Neural progenitor cell (in vitro differentiated cells): ENCODE data around the gene ELAVL3. TPM values are rescaled to one million over a fixed set of nuclear protein-coding genes. Genes with fewer than 3 reads are reported as not detected.

Source experiments
- DNase-seq: peaks from one replicate; pipeline ENCODE4 v3.0.0-alpha.2; 2016; ENCODE audit warnings: low spot score
- H2AFZ ChIP-seq: fragments of 200-600 bp; sonication (generic); replicated peaks from 2 replicates; pipeline ENCODE4 v1.6.1; 2016; ENCODE audit warnings: antibody characterized with exemption
- H3F3A ChIP-seq: fragments of 200-600 bp; sonication (generic); 2 replicates; pipeline ENCODE4 v1.6.1; 2016; ENCODE audit warnings: antibody characterized with exemption, low read depth
- H3K27ac ChIP-seq: fragments of 200-600 bp; sonication (generic); 2 replicates; pipeline ENCODE4 v1.5.1; 2016; ENCODE audit warnings: mild to moderate bottlenecking
- H3K27me3 ChIP-seq: fragments of 200-600 bp; sonication (generic); 2 replicates; pipeline ENCODE4 v1.6.1; 2016; ENCODE audit warnings: mild to moderate bottlenecking, moderate library complexity
- H3K36me3 ChIP-seq: fragments of 200-600 bp; sonication (generic); 2 replicates; pipeline ENCODE4 v1.5.1; 2016
- H3K4me1 ChIP-seq: fragments of 200-600 bp; sonication (generic); 2 replicates; pipeline ENCODE4 v1.6.1; 2016; ENCODE audit warnings: mixed run types
- H3K4me2 ChIP-seq: fragments of 200-600 bp; sonication (generic); 2 replicates; pipeline ENCODE4 v1.6.1; 2016
- H3K4me3 ChIP-seq: fragments of 200-600 bp; sonication (generic); 2 replicates; pipeline ENCODE4 v1.5.1; 2016
- H3K79me2 ChIP-seq: fragments of 200-600 bp; sonication (generic); 2 replicates; pipeline ENCODE4 v1.6.1; 2016; ENCODE audit warnings: low read depth
- H3K9ac ChIP-seq: fragments of 200-600 bp; sonication (generic); 2 replicates; pipeline ENCODE4 v1.6.1; 2016
- H3K9me3 ChIP-seq: fragments of 200-600 bp; sonication (generic); 2 replicates; pipeline ENCODE4 v1.5.1; 2016; ENCODE audit warnings: low read depth
- H4K20me1 ChIP-seq: fragments of 200-600 bp; sonication (generic); 2 replicates; pipeline ENCODE4 v1.6.1; 2016; ENCODE audit warnings: low read depth
- H3K27ac Mint-ChIP-seq: 3 replicates; pipeline ENCODE4 v1.8.0; 2021; ENCODE audit warnings: mixed read lengths
- H3K27me3 Mint-ChIP-seq: 2 replicates; pipeline ENCODE4 v1.8.0; 2022; ENCODE audit warnings: low read depth, mild to moderate bottlenecking, inconsistent platforms, moderate library complexity, mixed read lengths; ENCODE audit not compliant: insufficient read depth
- H3K36me3 Mint-ChIP-seq: 3 replicates; pipeline ENCODE4 v1.8.0; 2021; ENCODE audit warnings: mixed read lengths
- H3K4me1 Mint-ChIP-seq: 3 replicates; pipeline ENCODE4 v1.8.0; 2021; ENCODE audit warnings: mixed read lengths
- H3K4me3 Mint-ChIP-seq: 3 replicates; pipeline ENCODE4 v1.8.0; 2021; ENCODE audit warnings: mild to moderate bottlenecking, moderate library complexity, mixed read lengths
- H3K9me3 Mint-ChIP-seq: 3 replicates; pipeline ENCODE4 v1.8.0; 2020; ENCODE audit warnings: mixed read lengths
- EZH2 ChIP-seq: fragments of 200-600 bp; sonication (generic); IDR thresholded peaks from 2 replicates; pipeline ENCODE4 v1.6.1; 2017; ENCODE audit warnings: antibody characterized with exemption, mild to moderate bottlenecking, moderate library complexity
- EZH2phosphoT487 ChIP-seq: fragments of 200-600 bp; sonication (generic); IDR thresholded peaks from 2 replicates; pipeline ENCODE4 v1.6.1; 2017; ENCODE audit warnings: antibody characterized with exemption
- total RNA-seq: library from RNA; depleted of rRNA; stranded (reverse); fragments of >200 nt; gene quantifications from 2 replicates; pipeline ENCODE4 v1.2.3, GENCODE V29; 2015; ENCODE audit warnings: low replicate concordance
- TF ChIP-seq, protein P1 (sequence below): fragments of 200-600 bp; sonication (generic); IDR thresholded peaks from 2 replicates; pipeline ENCODE4 v1.5.1; 2017; ENCODE audit warnings: antibody characterized with exemption, mild to moderate bottlenecking

The ELAVL3 gene
- total RNA-seq, 1 donor from 2014 or later: not detected

- H2AFZ ChIP-seq: no peak overlapping the region
- H3K27me3 ChIP-seq: no peaks in the 10 kb centered on the region
- H3K4me2 ChIP-seq: no peak overlapping the region
- Mint-ChIP-seq H3K4me3 (peak overlapping the region; percentile 30), H3K27ac (no peak overlapping the region), H3K36me3 (peaks cover 10% of the 10 kb centered on the region), H3K27me3 (peaks cover 9% of the 10 kb centered on the region), H3K4me1 (peaks cover 14% of the 10 kb centered on the region), H3K9me3 (no peaks in the 10 kb centered on the region)
- H4K20me1 ChIP-seq: no peaks in the 10 kb centered on the region
- no peak for DNase-seq
- no peaks in the 10 kb centered on the region for H3K4me1 ChIP-seq
- no peak overlapping the region for H3K27ac ChIP-seq
- H3K9me3 ChIP-seq: no peaks in the 10 kb centered on the region
- H3K36me3 ChIP-seq: no peaks in the 10 kb centered on the region
- H3K9ac ChIP-seq: no peak overlapping the region
- H3K4me3 ChIP-seq: no peak overlapping the region
- peaks cover 10% of the 10 kb centered on the region for H3F3A ChIP-seq
- TF ChIP-seq EZH2phosphoT487: no peak
- TF ChIP-seq EZH2: no peak
- TF ChIP-seq, protein P1, sequence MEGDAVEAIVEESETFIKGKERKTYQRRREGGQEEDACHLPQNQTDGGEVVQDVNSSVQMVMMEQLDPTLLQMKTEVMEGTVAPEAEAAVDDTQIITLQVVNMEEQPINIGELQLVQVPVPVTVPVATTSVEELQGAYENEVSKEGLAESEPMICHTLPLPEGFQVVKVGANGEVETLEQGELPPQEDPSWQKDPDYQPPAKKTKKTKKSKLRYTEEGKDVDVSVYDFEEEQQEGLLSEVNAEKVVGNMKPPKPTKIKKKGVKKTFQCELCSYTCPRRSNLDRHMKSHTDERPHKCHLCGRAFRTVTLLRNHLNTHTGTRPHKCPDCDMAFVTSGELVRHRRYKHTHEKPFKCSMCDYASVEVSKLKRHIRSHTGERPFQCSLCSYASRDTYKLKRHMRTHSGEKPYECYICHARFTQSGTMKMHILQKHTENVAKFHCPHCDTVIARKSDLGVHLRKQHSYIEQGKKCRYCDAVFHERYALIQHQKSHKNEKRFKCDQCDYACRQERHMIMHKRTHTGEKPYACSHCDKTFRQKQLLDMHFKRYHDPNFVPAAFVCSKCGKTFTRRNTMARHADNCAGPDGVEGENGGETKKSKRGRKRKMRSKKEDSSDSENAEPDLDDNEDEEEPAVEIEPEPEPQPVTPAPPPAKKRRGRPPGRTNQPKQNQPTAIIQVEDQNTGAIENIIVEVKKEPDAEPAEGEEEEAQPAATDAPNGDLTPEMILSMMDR: no peak
- H3K79me2 ChIP-seq: peaks cover 18% of the 10 kb centered on the region
Observed at GRCh38 chr19:11507370-11508078, 26.7 kb upstream of the ELAVL3 start.

DNA sequence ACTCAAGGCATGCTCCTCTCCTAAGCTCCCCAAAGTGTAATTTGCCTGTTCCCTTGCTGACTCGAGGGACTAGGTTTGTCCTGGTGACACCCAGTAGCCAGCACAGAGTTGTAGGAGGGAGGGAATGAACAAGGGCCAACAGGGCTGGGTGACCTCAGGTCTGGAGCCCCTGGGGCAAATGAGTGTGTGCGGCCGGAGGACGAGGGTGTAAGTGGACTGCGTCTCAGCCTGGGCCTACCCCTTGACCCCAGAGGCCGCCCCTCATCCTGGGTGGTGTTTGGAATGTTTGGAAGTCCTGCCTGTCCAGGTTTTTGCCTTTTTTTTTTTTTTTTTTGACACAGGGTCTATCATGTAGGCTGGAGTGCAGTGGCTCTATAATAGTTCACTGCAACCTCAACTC lies 26.1 kb upstream of the ELAVL3 start:
- Histone ChIP-seq H3K9ac (no peak overlapping the region), H3K79me2 (peaks cover 18% of the 10 kb centered on the region), H3K4me2 (no peak overlapping the region), H4K20me1 (no peaks in the 10 kb centered on the region), H3K4me1 (no peaks in the 10 kb centered on the region), H3K36me3 (no peaks in the 10 kb centered on the region), H3K4me3 (no peak overlapping the region), H2AFZ (no peak overlapping the region), H3F3A (peaks cover 10% of the 10 kb centered on the region), H3K9me3 (no peaks in the 10 kb centered on the region), H3K27me3 (no peaks in the 10 kb centered on the region), H3K27ac (no peak overlapping the region)
- TF ChIP-seq, protein P1: no peak
- TF ChIP-seq EZH2phosphoT487 (no peak), EZH2 (no peak)
- Mint-ChIP-seq H3K36me3 (peaks cover 8% of the 10 kb centered on the region), H3K4me1 (peaks cover 14% of the 10 kb centered on the region), H3K9me3 (no peaks in the 10 kb centered on the region), H3K27me3 (peaks cover 9% of the 10 kb centered on the region), H3K4me3 (peak overlapping the region; percentile 91), H3K27ac (no peak overlapping the region)
- DNase-seq: no peak

- Histone ChIP-seq H3K9ac (peak overlapping the region; percentile 28), H3K4me1 (no peaks in the 10 kb centered on the region), H3F3A (peaks cover 10% of the 10 kb centered on the region), H3K27me3 (no peaks in the 10 kb centered on the region), H2AFZ (peak overlapping the region; percentile 75), H3K9me3 (no peaks in the 10 kb centered on the region), H3K27ac (peak overlapping the region; percentile 54), H3K4me2 (peak overlapping the region; percentile 85), H3K79me2 (peaks cover 18% of the 10 kb centered on the region), H4K20me1 (no peaks in the 10 kb centered on the region), H3K4me3 (peak overlapping the region; percentile 91), H3K36me3 (no peaks in the 10 kb centered on the region)
- Mint-ChIP-seq H3K9me3 (no peaks in the 10 kb centered on the region), H3K27ac (no peak overlapping the region), H3K36me3 (peaks cover 5% of the 10 kb centered on the region), H3K4me1 (peaks cover 14% of the 10 kb centered on the region), H3K27me3 (peaks cover 9% of the 10 kb centered on the region), H3K4me3 (peak overlapping the region; percentile 91)
- TF ChIP-seq, protein P1: no peak
- TF ChIP-seq EZH2phosphoT487 (no peak), EZH2 (no peak)
- DNase-seq: no peak
Observed at GRCh38 chr19:11506101-11506555, 25.3 kb upstream of the ELAVL3 start.
